ENCODE results near the gene BCKDK. TPM values are rescaled to one million over a fixed set of nuclear protein-coding genes. Genes with fewer than 3 reads are reported as not detected.
A peak's percentile ranks its signal among the peaks of the same experiment; 100 is the strongest.

Gene BCKDK
- total and polyA plus RNA-seq, 2 of the 13 experiments (the other 11 are each of a cell fraction or from before 2014, with no cell fraction given), result 24.9 to 42.6 TPM

GRCh38 chr16:31093132-31093703 is 15.0 kb upstream of the BCKDK start (continued):
- TF ChIP-seq, protein P1, sequence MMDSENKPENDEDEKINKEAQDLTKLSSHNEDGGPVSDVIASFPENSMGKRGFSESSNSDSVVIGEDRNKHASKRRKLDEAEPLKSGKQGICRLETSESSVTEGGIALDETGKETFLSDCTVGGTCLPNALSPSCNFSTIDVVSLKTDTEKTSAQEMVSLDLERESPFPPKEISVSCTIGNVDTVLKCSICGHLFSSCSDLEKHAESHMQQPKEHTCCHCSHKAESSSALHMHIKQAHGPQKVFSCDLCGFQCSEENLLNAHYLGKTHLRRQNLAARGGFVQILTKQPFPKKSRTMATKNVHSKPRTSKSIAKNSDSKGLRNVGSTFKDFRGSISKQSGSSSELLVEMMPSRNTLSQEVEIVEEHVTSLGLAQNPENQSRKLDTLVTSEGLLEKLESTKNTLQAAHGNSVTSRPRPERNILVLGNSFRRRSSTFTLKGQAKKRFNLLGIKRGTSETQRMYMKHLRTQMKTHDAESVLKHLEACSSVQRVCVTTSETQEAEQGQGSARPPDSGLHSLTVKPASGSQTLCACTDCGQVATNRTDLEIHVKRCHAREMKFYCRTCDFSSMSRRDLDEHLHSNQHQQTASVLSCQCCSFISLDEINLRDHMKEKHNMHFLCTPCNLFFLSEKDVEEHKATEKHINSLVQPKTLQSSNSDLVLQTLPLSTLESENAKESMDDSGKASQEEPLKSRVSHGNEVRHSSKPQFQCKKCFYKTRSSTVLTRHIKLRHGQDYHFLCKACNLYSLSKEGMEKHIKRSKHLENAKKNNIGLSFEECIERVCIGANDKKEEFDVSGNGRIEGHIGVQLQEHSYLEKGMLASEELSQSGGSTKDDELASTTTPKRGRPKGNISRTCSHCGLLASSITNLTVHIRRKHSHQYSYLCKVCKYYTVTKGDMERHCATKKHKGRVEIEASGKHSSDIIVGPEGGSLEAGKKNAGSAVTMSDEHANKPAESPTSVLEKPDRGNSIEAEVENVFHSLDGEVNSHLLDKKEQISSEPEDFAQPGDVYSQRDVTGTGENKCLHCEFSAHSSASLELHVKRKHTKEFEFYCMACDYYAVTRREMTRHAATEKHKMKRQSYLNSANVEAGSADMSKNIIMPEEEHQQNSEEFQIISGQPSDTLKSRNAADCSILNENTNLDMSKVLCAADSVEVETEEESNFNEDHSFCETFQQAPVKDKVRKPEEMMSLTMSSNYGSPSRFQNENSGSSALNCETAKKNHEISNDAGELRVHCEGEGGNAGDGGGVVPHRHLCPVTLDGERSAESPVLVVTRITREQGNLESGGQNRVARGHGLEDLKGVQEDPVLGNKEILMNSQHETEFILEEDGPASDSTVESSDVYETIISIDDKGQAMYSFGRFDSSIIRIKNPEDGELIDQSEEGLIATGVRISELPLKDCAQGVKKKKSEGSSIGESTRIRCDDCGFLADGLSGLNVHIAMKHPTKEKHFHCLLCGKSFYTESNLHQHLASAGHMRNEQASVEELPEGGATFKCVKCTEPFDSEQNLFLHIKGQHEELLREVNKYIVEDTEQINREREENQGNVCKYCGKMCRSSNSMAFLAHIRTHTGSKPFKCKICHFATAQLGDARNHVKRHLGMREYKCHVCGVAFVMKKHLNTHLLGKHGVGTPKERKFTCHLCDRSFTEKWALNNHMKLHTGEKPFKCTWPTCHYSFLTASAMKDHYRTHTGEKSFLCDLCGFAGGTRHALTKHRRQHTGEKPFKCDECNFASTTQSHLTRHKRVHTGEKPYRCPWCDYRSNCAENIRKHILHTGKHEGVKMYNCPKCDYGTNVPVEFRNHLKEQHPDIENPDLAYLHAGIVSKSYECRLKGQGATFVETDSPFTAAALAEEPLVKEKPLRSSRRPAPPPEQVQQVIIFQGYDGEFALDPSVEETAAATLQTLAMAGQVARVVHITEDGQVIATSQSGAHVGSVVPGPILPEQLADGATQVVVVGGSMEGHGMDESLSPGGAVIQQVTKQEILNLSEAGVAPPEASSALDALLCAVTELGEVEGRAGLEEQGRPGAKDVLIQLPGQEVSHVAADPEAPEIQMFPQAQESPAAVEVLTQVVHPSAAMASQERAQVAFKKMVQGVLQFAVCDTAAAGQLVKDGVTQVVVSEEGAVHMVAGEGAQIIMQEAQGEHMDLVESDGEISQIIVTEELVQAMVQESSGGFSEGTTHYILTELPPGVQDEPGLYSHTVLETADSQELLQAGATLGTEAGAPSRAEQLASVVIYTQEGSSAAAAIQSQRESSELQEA (CRISPR knock-in tag; IDR thresholded peaks at IDR 0.05; ENCODE audit: not compliant biosample characterization), result no peak
- TF ChIP-seq ZNF234 (CRISPR knock-in tag; conservative IDR thresholded peaks at IDR 0.05) (no peak), STAG1 (CRISPR knock-in tag; IDR thresholded peaks at IDR 0.05) (no peak), RFXAP (CRISPR knock-in tag; IDR thresholded peaks at IDR 0.05; ENCODE audit: borderline replicate concordance) (no peak), SALL1 (CRISPR knock-in tag; IDR thresholded peaks at IDR 0.05) (no peak), MATR3 (CRISPR knock-in tag; IDR thresholded peaks at IDR 0.05) (no peak), ZNF546 (CRISPR knock-in tag; conservative IDR thresholded peaks at IDR 0.05) (no peak), SATB2 (CRISPR knock-in tag; IDR thresholded peaks at IDR 0.05) (no peak), IRX3 (CRISPR knock-in tag; IDR thresholded peaks at IDR 0.05; ENCODE audit: borderline replicate concordance, low read depth) (no peak), ZNF549 (CRISPR knock-in tag; IDR thresholded peaks at IDR 0.05) (no peak), YEATS2 (CRISPR knock-in tag; IDR thresholded peaks at IDR 0.05; ENCODE audit: borderline replicate concordance) (no peak), GMEB1 (CRISPR knock-in tag; IDR thresholded peaks at IDR 0.05; ENCODE audit: borderline replicate concordance) (no peak), SKI (IDR thresholded peaks at IDR 0.05; ENCODE audit: partially characterized antibody) (no peak), PHF20 (CRISPR knock-in tag; IDR thresholded peaks at IDR 0.05) (no peak)
- TF ChIP-seq, protein P2, sequence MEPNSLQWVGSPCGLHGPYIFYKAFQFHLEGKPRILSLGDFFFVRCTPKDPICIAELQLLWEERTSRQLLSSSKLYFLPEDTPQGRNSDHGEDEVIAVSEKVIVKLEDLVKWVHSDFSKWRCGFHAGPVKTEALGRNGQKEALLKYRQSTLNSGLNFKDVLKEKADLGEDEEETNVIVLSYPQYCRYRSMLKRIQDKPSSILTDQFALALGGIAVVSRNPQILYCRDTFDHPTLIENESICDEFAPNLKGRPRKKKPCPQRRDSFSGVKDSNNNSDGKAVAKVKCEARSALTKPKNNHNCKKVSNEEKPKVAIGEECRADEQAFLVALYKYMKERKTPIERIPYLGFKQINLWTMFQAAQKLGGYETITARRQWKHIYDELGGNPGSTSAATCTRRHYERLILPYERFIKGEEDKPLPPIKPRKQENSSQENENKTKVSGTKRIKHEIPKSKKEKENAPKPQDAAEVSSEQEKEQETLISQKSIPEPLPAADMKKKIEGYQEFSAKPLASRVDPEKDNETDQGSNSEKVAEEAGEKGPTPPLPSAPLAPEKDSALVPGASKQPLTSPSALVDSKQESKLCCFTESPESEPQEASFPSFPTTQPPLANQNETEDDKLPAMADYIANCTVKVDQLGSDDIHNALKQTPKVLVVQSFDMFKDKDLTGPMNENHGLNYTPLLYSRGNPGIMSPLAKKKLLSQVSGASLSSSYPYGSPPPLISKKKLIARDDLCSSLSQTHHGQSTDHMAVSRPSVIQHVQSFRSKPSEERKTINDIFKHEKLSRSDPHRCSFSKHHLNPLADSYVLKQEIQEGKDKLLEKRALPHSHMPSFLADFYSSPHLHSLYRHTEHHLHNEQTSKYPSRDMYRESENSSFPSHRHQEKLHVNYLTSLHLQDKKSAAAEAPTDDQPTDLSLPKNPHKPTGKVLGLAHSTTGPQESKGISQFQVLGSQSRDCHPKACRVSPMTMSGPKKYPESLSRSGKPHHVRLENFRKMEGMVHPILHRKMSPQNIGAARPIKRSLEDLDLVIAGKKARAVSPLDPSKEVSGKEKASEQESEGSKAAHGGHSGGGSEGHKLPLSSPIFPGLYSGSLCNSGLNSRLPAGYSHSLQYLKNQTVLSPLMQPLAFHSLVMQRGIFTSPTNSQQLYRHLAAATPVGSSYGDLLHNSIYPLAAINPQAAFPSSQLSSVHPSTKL (CRISPR knock-in tag; IDR thresholded peaks at IDR 0.05), result peak; percentile 23; the same call in 1 of the 2 replicates
